Smooth muscle cell (in vitro differentiated cells): ENCODE results near the gene FXN. TPM values are rescaled to one million over a fixed set of nuclear protein-coding genes. Genes with fewer than 3 reads are reported as not detected.

Experiments used
- DNase-seq: peaks from one replicate; lab custom pipeline; 2025; ENCODE audit not compliant: unreplicated experiment; lab: John Stamatoyannopoulos, UW
- H2AFZ ChIP-seq: fragments of 200-600 bp; sonication (generic); 2 replicates; pipeline ENCODE4 v1.6.0; 2016; ENCODE audit warnings: antibody characterized with exemption, low read depth, mild to moderate bottlenecking
- H3F3A ChIP-seq: fragments of 200-600 bp; sonication (generic); 2 replicates; pipeline ENCODE4 v1.6.0; 2017; ENCODE audit warnings: antibody characterized with exemption, low read depth
- H3K27ac ChIP-seq: fragments of 200-600 bp; sonication (generic); 2 replicates; pipeline ENCODE4 v1.5.1; 2016; ENCODE audit warnings: low read depth, mild to moderate bottlenecking
- H3K27me3 ChIP-seq: fragments of 200-600 bp; sonication (generic); 2 replicates; pipeline ENCODE4 v1.6.1; 2016; ENCODE audit warnings: low read depth, mild to moderate bottlenecking
- H3K36me3 ChIP-seq: fragments of 200-600 bp; sonication (generic); 2 replicates; pipeline ENCODE4 v1.5.1; 2016; ENCODE audit warnings: low read depth
- H3K4me1 ChIP-seq: fragments of 200-600 bp; sonication (generic); 2 replicates; pipeline ENCODE4 v1.5.1; 2016; ENCODE audit warnings: low read depth
- H3K4me2 ChIP-seq: fragments of 200-600 bp; sonication (generic); 2 replicates; pipeline ENCODE4 v1.6.0; 2016; ENCODE audit warnings: mild to moderate bottlenecking
- H3K4me3 ChIP-seq: fragments of 200-600 bp; sonication (generic); 2 replicates; pipeline ENCODE4 v1.5.1; 2016; ENCODE audit warnings: mild to moderate bottlenecking
- H3K79me2 ChIP-seq: fragments of 200-600 bp; sonication (generic); 2 replicates; pipeline ENCODE4 v1.6.0; 2016; ENCODE audit warnings: low read depth, mild to moderate bottlenecking
- H3K9ac ChIP-seq: fragments of 200-600 bp; sonication (generic); 2 replicates; pipeline ENCODE4 v1.6.0; 2016; ENCODE audit warnings: low read depth
- H3K9me3 ChIP-seq: fragments of 200-600 bp; sonication (generic); replicated peaks from 2 replicates; pipeline ENCODE4 v1.5.1; 2016; ENCODE audit warnings: low read depth
- H4K20me1 ChIP-seq: fragments of 200-600 bp; sonication (generic); 2 replicates; pipeline ENCODE4 v1.6.0; 2016; ENCODE audit warnings: low read depth
- WGBS: methylation state at CpG from one replicate; pipeline ENCODE4 v1.1.7; 2016; ENCODE audit warnings: low lambda C conversion rate; 5-methylcytosine and 5-hydroxymethylcytosine counted together
- polyA plus RNA-seq: library from polyadenylated mRNA; unstranded; fragments of >200 nt; fragmentation: Nextera tagmentation; extraction: Ambion mirVana; gene quantifications from 2 replicates; pipeline ENCODE4 v1.2.1, GENCODE V29; 2016
- total RNA-seq: library from RNA; depleted of rRNA; stranded (reverse); fragments of >200 nt; gene quantifications from 2 replicates; pipeline ENCODE4 v1.2.3, GENCODE V29; 2014
- TF ChIP-seq, protein P1 (sequence below): fragments of 200-600 bp; sonication (generic); IDR thresholded peaks from 2 replicates; pipeline ENCODE4 v1.5.1; 2017; ENCODE audit warnings: borderline replicate concordance, mild to moderate bottlenecking, antibody characterized with exemption; ENCODE audit not compliant: insufficient read depth, poor library complexity, severe bottlenecking

Gene FXN
- total and polyA plus RNA-seq, 2 experiments from 2014 or later, result 15.2 to 16.0 TPM

- H3K9ac ChIP-seq, result no peak overlapping the region
Observed at GRCh38 chr9:69009708-69010107, 25.8 kb upstream of the FXN start.

GRCh38 chr9:69012696-69013381, 22.7 kb upstream of the FXN start:
- no peak overlapping the region for H3K4me3 ChIP-seq
- H2AFZ ChIP-seq, result no peak overlapping the region
- H3K27ac ChIP-seq, result no peak overlapping the region
- TF ChIP-seq, protein P1, sequence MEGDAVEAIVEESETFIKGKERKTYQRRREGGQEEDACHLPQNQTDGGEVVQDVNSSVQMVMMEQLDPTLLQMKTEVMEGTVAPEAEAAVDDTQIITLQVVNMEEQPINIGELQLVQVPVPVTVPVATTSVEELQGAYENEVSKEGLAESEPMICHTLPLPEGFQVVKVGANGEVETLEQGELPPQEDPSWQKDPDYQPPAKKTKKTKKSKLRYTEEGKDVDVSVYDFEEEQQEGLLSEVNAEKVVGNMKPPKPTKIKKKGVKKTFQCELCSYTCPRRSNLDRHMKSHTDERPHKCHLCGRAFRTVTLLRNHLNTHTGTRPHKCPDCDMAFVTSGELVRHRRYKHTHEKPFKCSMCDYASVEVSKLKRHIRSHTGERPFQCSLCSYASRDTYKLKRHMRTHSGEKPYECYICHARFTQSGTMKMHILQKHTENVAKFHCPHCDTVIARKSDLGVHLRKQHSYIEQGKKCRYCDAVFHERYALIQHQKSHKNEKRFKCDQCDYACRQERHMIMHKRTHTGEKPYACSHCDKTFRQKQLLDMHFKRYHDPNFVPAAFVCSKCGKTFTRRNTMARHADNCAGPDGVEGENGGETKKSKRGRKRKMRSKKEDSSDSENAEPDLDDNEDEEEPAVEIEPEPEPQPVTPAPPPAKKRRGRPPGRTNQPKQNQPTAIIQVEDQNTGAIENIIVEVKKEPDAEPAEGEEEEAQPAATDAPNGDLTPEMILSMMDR, result no peak
- WGBS, result 90% methylated on average over 18 of the region's 18 CpGs
- no peak for DNase-seq
- no peaks in the 10 kb centered on the region for H3K9me3 ChIP-seq
- no peaks in the 10 kb centered on the region for H4K20me1 ChIP-seq
- no peaks in the 10 kb centered on the region for H3K36me3 ChIP-seq
- H3F3A ChIP-seq, result no peaks in the 10 kb centered on the region
- H3K27me3 ChIP-seq, result peaks cover 5% of the 10 kb centered on the region
- H3K4me1 ChIP-seq, result no peaks in the 10 kb centered on the region
- H3K79me2 ChIP-seq, result no peaks in the 10 kb centered on the region
- H3K4me2 ChIP-seq, result no peak overlapping the region
- H3K9ac ChIP-seq, result no peak overlapping the region

More at GRCh38 chr9:69009708-69010107, 25.8 kb upstream of the FXN start:
- H3F3A ChIP-seq, result no peaks in the 10 kb centered on the region
- H2AFZ ChIP-seq, result no peak overlapping the region
- no peaks in the 10 kb centered on the region for H3K79me2 ChIP-seq
- no peak overlapping the region for H3K27ac ChIP-seq
- no peak overlapping the region for H3K4me3 ChIP-seq
- H3K4me2 ChIP-seq, result no peak overlapping the region
- no peaks in the 10 kb centered on the region for H3K4me1 ChIP-seq
- WGBS, result 56% methylated on average over 1 of the region's 1 CpG
- H3K9me3 ChIP-seq, result no peaks in the 10 kb centered on the region
- no peak for DNase-seq
- TF ChIP-seq, protein P1, result no peak
- no peaks in the 10 kb centered on the region for H4K20me1 ChIP-seq
- no peaks in the 10 kb centered on the region for H3K36me3 ChIP-seq
- H3K27me3 ChIP-seq, result peaks cover 6% of the 10 kb centered on the region

DNA sequence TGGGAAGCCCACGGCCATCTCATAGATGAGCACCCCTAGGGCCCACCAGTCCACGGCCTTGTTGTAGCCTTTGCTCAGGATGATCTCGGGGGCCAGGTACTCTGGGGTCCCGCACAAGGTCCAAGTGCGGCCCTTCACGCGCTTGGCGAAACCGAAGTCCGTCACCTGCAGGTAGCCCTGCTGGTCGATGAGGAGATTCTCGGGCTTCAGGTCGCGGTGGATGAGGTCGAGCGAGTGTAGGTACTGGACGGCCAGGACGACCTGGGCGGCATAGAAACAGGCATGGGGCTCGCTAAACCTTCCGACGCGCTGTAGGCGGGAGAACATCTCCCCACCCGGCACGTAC, 22.2 kb upstream of the FXN start:
- H3K4me3 ChIP-seq, result no peak overlapping the region
- H3F3A ChIP-seq, result no peaks in the 10 kb centered on the region
- H3K9ac ChIP-seq, result no peak overlapping the region
- no peaks in the 10 kb centered on the region for H3K36me3 ChIP-seq
- WGBS, result 95% methylated on average over 26 of the region's 26 CpGs
- TF ChIP-seq, protein P1, result no peak
- no peaks in the 10 kb centered on the region for H4K20me1 ChIP-seq
- H3K9me3 ChIP-seq, result no peaks in the 10 kb centered on the region
- no peaks in the 10 kb centered on the region for H3K79me2 ChIP-seq
- no peak for DNase-seq
- no peak overlapping the region for H3K27ac ChIP-seq
- H3K4me2 ChIP-seq, result no peak overlapping the region
- no peaks in the 10 kb centered on the region for H3K4me1 ChIP-seq
- H3K27me3 ChIP-seq, result peaks cover under 1% of the 10 kb centered on the region
- no peak overlapping the region for H2AFZ ChIP-seq

GRCh38 chr9:69014013-69014412, 21.5 kb upstream of the FXN start, which contains the start of gene PRKACG:
PRKACG (minus strand) TSS chr9:69014113; CDS start chr9:69014092, 21 bp downstream.
- H3K4me1 ChIP-seq, result no peaks in the 10 kb centered on the region
- no peak within 1 kb of the TSS for H3K4me3 ChIP-seq
- H3K9me3 ChIP-seq, result no peaks in the 10 kb centered on the region
- H3K79me2 ChIP-seq, result no peaks in the 10 kb centered on the region
- H3K36me3 ChIP-seq, result no peaks in the 10 kb centered on the region
- TF ChIP-seq, protein P1, result no peak
- H3K27me3 ChIP-seq, result no peaks in the 10 kb centered on the region
- no peaks in the 10 kb centered on the region for H3F3A ChIP-seq
- no peak within 1 kb of the TSS for H2AFZ ChIP-seq
- no peaks in the 10 kb centered on the region for H4K20me1 ChIP-seq
- no peak within 1 kb of the TSS for H3K27ac ChIP-seq
- 94% methylated on average over 29 of the region's 29 CpGs for WGBS
- no peak within 1 kb of the TSS for H3K4me2 ChIP-seq
- no peak for DNase-seq
- H3K9ac ChIP-seq, result no peak within 1 kb of the TSS
